GM23248 (cell line): Measurements from ENCODE around the gene CLCNKA. TPM values are rescaled to one million over a fixed set of nuclear protein-coding genes. Genes with fewer than 3 reads are reported as not detected.

Experiments
- DNase-seq: peaks from one replicate; pipeline ENCODE4 v3.0.0-alpha.2; 2015
- H2AFZ ChIP-seq: fragments of 200-600 bp; sonication (generic); 2 replicates; pipeline ENCODE4 v1.6.1; 2016; ENCODE audit warnings: antibody characterized with exemption
- H3F3A ChIP-seq: fragments of 200-600 bp; sonication (generic); 2 replicates; pipeline ENCODE4 v1.6.1; 2016; ENCODE audit warnings: mild to moderate bottlenecking, antibody characterized with exemption, mixed run types; ENCODE audit not compliant: insufficient read depth
- H3K27ac ChIP-seq: fragments of 200-600 bp; sonication (generic); 2 replicates; pipeline ENCODE4 v1.5.1; 2016; ENCODE audit warnings: mild to moderate bottlenecking
- H3K27me3 ChIP-seq: fragments of 200-600 bp; sonication (generic); replicated peaks from 2 replicates; pipeline ENCODE4 v1.6.1; 2016; ENCODE audit warnings: mild to moderate bottlenecking; ENCODE audit not compliant: insufficient read depth
- H3K36me3 ChIP-seq: fragments of 200-600 bp; sonication (generic); 2 replicates; pipeline ENCODE4 v1.6.1; 2016; ENCODE audit warnings: low read depth, mild to moderate bottlenecking
- H3K4me1 ChIP-seq: fragments of 200-600 bp; sonication (generic); 2 replicates; pipeline ENCODE4 v1.6.1; 2016; ENCODE audit warnings: mild to moderate bottlenecking; ENCODE audit not compliant: insufficient read depth
- H3K4me2 ChIP-seq: fragments of 200-600 bp; sonication (generic); one replicate; pipeline ENCODE4 v1.6.1; 2016; ENCODE audit warnings: mild to moderate bottlenecking; ENCODE audit not compliant: unreplicated experiment
- H3K4me3 ChIP-seq: fragments of 200-600 bp; sonication (generic); 2 replicates; pipeline ENCODE4 v1.5.1; 2016; ENCODE audit warnings: mild to moderate bottlenecking
- H3K79me2 ChIP-seq: fragments of 200-600 bp; sonication (generic); 2 replicates; pipeline ENCODE4 v1.6.1; 2016; ENCODE audit warnings: mild to moderate bottlenecking; ENCODE audit not compliant: insufficient read depth
- H3K9ac ChIP-seq: fragments of 200-600 bp; sonication (generic); 2 replicates; pipeline ENCODE4 v1.6.1; 2016; ENCODE audit warnings: mild to moderate bottlenecking
- H3K9me2 ChIP-seq: fragments of 200-600 bp; sonication (generic); 2 replicates; pipeline ENCODE4 v1.6.1; 2016; ENCODE audit warnings: mixed run types, mild to moderate bottlenecking, moderate library complexity; ENCODE audit not compliant: insufficient read depth
- H3K9me3 ChIP-seq: fragments of 200-600 bp; sonication (generic); one replicate; pipeline ENCODE4 v1.6.1; 2017; ENCODE audit warnings: low read depth
- H4K20me1 ChIP-seq: fragments of 200-600 bp; sonication (generic); 2 replicates; pipeline ENCODE4 v1.6.0; 2016; ENCODE audit not compliant: insufficient read depth
- EZH2 ChIP-seq: fragments of 200-600 bp; sonication (generic); IDR thresholded peaks from 2 replicates; pipeline ENCODE4 v1.6.1; 2018; ENCODE audit warnings: antibody characterized with exemption, mild to moderate bottlenecking; ENCODE audit not compliant: insufficient read depth, poor library complexity, severe bottlenecking
- EZH2phosphoT487 ChIP-seq: fragments of 200-600 bp; sonication (generic); IDR thresholded peaks from 2 replicates; pipeline ENCODE4 v1.6.1; 2018; ENCODE audit warnings: antibody characterized with exemption, moderate library complexity, mild to moderate bottlenecking, low read depth; ENCODE audit not compliant: insufficient read depth
- WGBS, 2 experiments: methylation state at CpG; one replicate each; pipeline ENCODE4 v1.1.6; 2015 to 2017; ENCODE audit warnings: low lambda C conversion rate in 2 of 2, low coverage in 1 of 2; ENCODE audit errors: missing lambda C conversion rate in 2 of 2; 5-methylcytosine and 5-hydroxymethylcytosine counted together
- in situ Hi-C: fragments of 300-500 bp; cut with MboI; formaldehyde crosslinking; loops from 2 replicates; pipeline ENCODE4 v1.15.0; 2020
- polyA plus RNA-seq: library from polyadenylated mRNA; unstranded; fragments of >200 nt; fragmentation: Nextera tagmentation; extraction: Ambion mirVana; gene quantifications from 2 replicates; pipeline ENCODE4 v1.2.1, GENCODE V29; 2016
- small RNA-seq: library from RNA; depleted of rRNA; stranded (forward); fragments of <200 nt; gene quantifications from one replicate; pipeline ENCODE3, GENCODE V24; 2014; ENCODE audit warnings: low read depth, low replicate concordance
- total RNA-seq: library from RNA; depleted of rRNA; stranded (reverse); fragments of >200 nt; shearing (Covaris generic); gene quantifications from 2 replicates; pipeline ENCODE4 v1.2.3, GENCODE V29; 2014; rRNA removed

CLCNKA gene
- total and polyA plus RNA-seq, 2 experiments from 2014 or later = not detected

DNA sequence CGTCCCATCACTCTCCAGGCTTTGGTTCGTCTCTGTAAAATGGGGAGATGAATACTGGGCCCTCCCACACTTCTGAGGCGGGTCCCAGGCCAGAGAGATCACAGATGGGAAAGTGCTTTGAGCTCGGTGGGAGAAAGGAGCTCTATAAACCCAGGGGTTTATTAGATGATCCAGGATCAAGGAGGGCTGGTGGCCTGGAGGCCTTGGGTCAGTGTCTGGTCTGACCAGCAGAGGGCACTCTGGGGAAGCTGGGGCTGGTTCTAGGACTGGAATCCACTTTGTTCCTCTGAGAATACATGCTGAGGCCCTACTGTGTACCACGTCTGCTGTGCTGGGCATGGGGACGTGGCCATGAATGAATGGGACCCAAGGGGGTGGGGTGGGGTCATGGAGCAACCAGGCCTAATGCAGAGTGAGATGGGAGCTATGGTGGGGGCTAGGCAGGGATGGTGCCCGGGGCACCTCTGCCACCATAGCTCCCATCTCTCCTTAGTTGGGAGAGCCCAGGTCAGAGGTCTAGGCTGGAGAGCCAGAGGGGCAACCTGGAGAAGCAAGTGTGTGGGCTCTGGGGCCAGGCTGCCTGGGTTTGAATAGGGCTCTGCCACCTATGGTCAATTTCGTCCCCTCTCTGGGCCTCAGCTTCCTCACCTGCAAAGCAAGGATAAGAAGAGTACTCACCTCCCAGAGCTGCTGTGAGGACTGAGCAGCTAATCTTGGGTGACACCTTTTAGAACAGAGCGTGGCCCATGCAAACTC is 60.6 kb downstream of the CLCNKA start:
- Histone ChIP-seq H3K9me2 (no peaks in the 10 kb centered on the region), H3K36me3 (no peaks in the 10 kb centered on the region), H3K9ac (no peak overlapping the region), H3K9me3 (no peaks in the 10 kb centered on the region), H3K4me1 (no peaks in the 10 kb centered on the region), H3K4me2 (no peak overlapping the region), H3K79me2 (no peaks in the 10 kb centered on the region), H2AFZ (no peak overlapping the region), H3K27me3 (no peaks in the 10 kb centered on the region), H3K4me3 (no peak overlapping the region), H3K27ac (no peak overlapping the region), H4K20me1 (no peaks in the 10 kb centered on the region), H3F3A (no peaks in the 10 kb centered on the region)
- in situ Hi-C loops = loop anchor here (10.0 to 25.0 kb wide), 2 partner anchors 162 to 280 kb away; partner anchors contain the start of genes FBXO42 and SZRD1
- TF ChIP-seq EZH2phosphoT487 = no peak
- TF ChIP-seq EZH2 = no peak
- 51 to 54% methylated on average over 8 to 9 of the region's 9 CpGs for WGBS, 2 experiments
- peak; percentile 73 for DNase-seq

DNA sequence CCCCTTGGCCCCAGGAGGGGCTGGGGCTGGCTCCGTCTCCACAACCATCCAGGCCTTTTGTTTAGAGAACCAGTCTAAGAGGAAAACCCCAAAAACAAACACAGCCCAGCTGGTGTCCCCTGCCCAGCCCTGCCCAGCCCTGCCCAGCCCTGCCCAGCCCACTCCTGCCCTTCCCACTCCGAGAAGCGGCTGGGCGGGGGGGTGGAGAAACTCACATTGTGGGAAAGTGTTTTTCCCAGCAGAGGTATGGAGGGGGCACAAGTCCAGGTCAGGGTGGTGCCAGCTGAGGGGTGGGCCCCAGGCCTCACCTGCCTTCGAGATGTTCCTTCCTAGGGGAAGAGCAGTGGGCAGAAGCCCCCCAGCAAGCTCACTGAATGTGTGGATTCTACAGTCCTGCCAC is 61.6 kb downstream of the CLCNKA start:
- H3K4me3 ChIP-seq = no peak overlapping the region
- peaks cover 3% of the 10 kb centered on the region for H3K4me1 ChIP-seq
- DNase-seq = no peak
- WGBS, 2 experiments = 77 to 100% methylated on average over 2 to 5 of the region's 5 CpGs
- no peaks in the 10 kb centered on the region for H3K79me2 ChIP-seq
- in situ Hi-C loops = loop anchor here (10.0 to 25.0 kb wide), 2 partner anchors 161 to 279 kb away; partner anchors contain the start of genes FBXO42 and SZRD1
- TF ChIP-seq EZH2phosphoT487 = no peak
- no peak for TF ChIP-seq EZH2
- H3K36me3 ChIP-seq = no peaks in the 10 kb centered on the region
- H3K27me3 ChIP-seq = no peaks in the 10 kb centered on the region
- H3K9me2 ChIP-seq = no peaks in the 10 kb centered on the region
- no peak overlapping the region for H2AFZ ChIP-seq
- H3F3A ChIP-seq = no peaks in the 10 kb centered on the region
- no peaks in the 10 kb centered on the region for H3K9me3 ChIP-seq
- no peaks in the 10 kb centered on the region for H4K20me1 ChIP-seq
- H3K27ac ChIP-seq = no peak overlapping the region
- no peak overlapping the region for H3K9ac ChIP-seq
- no peak overlapping the region for H3K4me2 ChIP-seq

Small RNA genes lying within 50 kb of the gene (small RNA-seq; reads per million reads assigned to genes)
- gene AL355994.1 = not detected
- not detected for gene AL355994.5

Other genes with a start within 250 kb of the CLCNKA start
- 0.32 and 0.51 TPM in 2 replicates for gene UQCRHL, start 214.4 kb upstream of the CLCNKA start, total RNA-seq
- 0.60 and 0.65 TPM in 2 replicates for gene UQCRHL, start 214.4 kb upstream of the CLCNKA start, polyA plus RNA-seq
- 12.5 and 16.5 TPM in 2 replicates for gene SPEN, start 174.3 kb upstream of the CLCNKA start, total RNA-seq
- gene SPEN, start 174.3 kb upstream of the CLCNKA start, polyA plus RNA-seq = 16.7 and 17.2 TPM in 2 replicates
- 33.2 and 50.7 TPM in 2 replicates for gene ZBTB17, start 45.9 kb upstream of the CLCNKA start, total RNA-seq
- gene ZBTB17, start 45.9 kb upstream of the CLCNKA start, polyA plus RNA-seq = 20.5 and 25.1 TPM in 2 replicates
- not detected in 2 replicates for gene SRARP, start 17.8 kb upstream of the CLCNKA start, total RNA-seq
- gene SRARP, start 17.8 kb upstream of the CLCNKA start, polyA plus RNA-seq = not detected in 2 replicates
- gene HSPB7, start 4.0 kb upstream of the CLCNKA start, total RNA-seq = 22.9 and 35.7 TPM in 2 replicates
- gene HSPB7, start 4.0 kb upstream of the CLCNKA start, polyA plus RNA-seq = 111 and 113 TPM in 2 replicates
- gene CLCNKB, start 21.7 kb downstream of the CLCNKA start, total RNA-seq = not detected in 2 replicates
- 0.11 TPM in 1 of 2 replicates, not detected in the other for gene CLCNKB, start 21.7 kb downstream of the CLCNKA start, polyA plus RNA-seq
- gene FAM131C, start 51.6 kb downstream of the CLCNKA start, total RNA-seq = 0.51 and 0.97 TPM in 2 replicates
- 1.3 and 1.8 TPM in 2 replicates for gene FAM131C, start 51.6 kb downstream of the CLCNKA start, polyA plus RNA-seq
- gene EPHA2, start 134.0 kb downstream of the CLCNKA start, total RNA-seq = 20.4 and 21.7 TPM in 2 replicates
- 8.0 and 8.8 TPM in 2 replicates for gene EPHA2, start 134.0 kb downstream of the CLCNKA start, polyA plus RNA-seq
- 8.6 and 12.1 TPM in 2 replicates for gene ARHGEF19, start 190.6 kb downstream of the CLCNKA start, total RNA-seq
- gene ARHGEF19, start 190.6 kb downstream of the CLCNKA start, polyA plus RNA-seq = 13.3 and 14.2 TPM in 2 replicates
- 9.7 and 16.5 TPM in 2 replicates for gene CPLANE2, start 215.1 kb downstream of the CLCNKA start, total RNA-seq
- gene CPLANE2, start 215.1 kb downstream of the CLCNKA start, polyA plus RNA-seq = 2.6 and 3.5 TPM in 2 replicates